GM19240 (cell line): ENCODE measurements around the gene SLC7A5.
"Not testable (repeated sequence)": the region's sequence is repeated elsewhere in the genome, so short reads cannot be mapped to it uniquely, and the experiment has no call there.

Experiments
- DNase-seq: peaks from one replicate; pipeline ENCODE4 v3.0.0; 2011; ENCODE audit warnings: low spot score; ENCODE audit not compliant: insufficient read length

SLC7A5 gene

GRCh38 chr16:87888346-87888745, 19.0 kb upstream of the SLC7A5 start:
- not testable (repeated sequence) for DNase-seq

- not testable (repeated sequence) for DNase-seq
Observed at GRCh38 chr16:87887931-87888330, 18.6 kb upstream of the SLC7A5 start.

GRCh38 chr16:87885371-87885967, 16.2 kb upstream of the SLC7A5 start:
- DNase-seq, result not testable (repeated sequence)

DNA sequence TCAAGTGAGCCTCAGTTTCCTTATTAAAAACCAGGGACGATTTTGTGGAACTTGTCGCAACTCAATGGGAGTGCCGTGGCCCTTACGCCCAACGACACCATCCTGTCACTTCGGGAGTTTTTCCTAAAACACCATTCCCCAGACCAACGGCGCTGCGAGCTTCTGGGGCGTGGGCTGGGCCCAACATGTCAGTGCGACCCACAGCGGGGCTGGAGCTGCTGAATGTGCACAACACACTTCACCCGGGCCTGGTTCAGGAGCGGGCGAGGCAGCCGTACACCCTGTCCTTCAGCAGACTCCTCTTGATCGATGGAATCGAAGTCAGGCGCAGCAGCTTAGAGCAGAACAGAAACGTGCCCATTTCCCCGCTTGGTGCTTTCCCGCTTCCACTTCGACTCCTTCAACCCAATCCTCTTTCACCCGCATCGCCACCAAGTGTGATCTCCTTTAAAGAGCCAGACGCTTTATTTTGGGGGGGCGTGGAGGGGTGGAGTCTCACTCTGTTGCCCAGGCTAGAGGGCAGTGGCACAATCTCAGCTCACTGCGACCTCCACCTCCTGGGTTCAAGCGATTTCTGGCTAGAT, 13.2 kb upstream of the SLC7A5 start:
- DNase-seq, result no peak

- DNase-seq, result no peak
Observed at GRCh38 chr16:87881324-87882200, 12.3 kb upstream of the SLC7A5 start.

- DNase-seq, result no peak
Observed at GRCh38 chr16:87880117-87880696, 10.9 kb upstream of the SLC7A5 start.

- DNase-seq, result not testable (repeated sequence)
Observed at GRCh38 chr16:87879411-87880013, 10.2 kb upstream of the SLC7A5 start.

DNA sequence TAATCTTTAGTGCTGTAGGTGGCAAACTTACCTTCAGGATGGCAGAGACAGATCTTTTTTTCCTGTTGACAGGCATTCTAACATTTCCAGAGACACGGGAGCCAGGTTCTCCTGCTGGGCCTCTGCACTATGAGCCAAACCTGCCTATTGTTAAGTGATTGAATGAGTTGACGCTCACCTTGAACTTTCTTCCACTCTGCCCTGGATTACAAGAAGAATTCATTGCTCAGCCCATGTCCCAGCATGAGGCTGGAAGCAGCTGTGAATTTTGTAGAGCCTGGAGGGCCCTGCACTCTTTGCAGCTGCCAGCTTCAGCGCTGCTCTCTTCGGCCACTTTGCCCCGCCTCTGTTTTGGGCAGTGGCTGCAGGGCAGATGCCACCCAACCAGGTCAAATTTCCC, 9.4 kb upstream of the SLC7A5 start:
- DNase-seq, result no peak

DNA sequence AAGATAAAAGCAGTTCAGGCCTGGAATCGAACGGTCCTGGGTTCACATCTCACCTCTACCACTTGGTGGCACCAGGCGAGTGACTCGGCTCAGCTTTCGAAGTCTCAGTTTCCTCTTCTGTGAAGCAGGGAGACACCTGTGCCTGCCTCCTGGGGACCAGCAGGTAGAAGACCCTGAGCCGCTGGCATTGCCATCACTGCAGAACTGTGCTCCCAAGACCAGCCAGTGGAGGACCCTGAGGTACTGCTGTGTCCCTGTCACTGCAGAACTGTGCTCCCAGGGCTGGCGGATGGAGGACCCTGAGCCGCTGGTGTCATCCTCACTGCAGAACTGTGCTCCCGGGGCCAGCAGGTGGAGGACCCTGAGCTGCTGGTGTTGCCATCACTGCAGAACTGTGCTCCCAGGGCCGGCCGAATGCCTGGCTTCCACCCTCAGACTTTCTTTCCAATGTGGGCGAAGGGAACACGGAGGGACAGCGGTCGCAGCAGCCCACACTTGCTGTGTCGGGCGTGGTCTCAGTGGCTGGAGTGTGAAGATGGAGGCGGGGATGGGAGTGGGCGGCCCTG, 8.7 kb upstream of the SLC7A5 start:
- no peak for DNase-seq

- DNase-seq, result no peak
Observed at GRCh38 chr16:87874639-87875427, 5.5 kb upstream of the SLC7A5 start.

GRCh38 chr16:87870418-87871291, 1.3 kb upstream of the SLC7A5 start:
- not testable (repeated sequence) for DNase-seq

- DNase-seq, result not testable (repeated sequence)
Observed at GRCh38 chr16:87869879-87870417, 641 bp upstream of the SLC7A5 start.

DNA sequence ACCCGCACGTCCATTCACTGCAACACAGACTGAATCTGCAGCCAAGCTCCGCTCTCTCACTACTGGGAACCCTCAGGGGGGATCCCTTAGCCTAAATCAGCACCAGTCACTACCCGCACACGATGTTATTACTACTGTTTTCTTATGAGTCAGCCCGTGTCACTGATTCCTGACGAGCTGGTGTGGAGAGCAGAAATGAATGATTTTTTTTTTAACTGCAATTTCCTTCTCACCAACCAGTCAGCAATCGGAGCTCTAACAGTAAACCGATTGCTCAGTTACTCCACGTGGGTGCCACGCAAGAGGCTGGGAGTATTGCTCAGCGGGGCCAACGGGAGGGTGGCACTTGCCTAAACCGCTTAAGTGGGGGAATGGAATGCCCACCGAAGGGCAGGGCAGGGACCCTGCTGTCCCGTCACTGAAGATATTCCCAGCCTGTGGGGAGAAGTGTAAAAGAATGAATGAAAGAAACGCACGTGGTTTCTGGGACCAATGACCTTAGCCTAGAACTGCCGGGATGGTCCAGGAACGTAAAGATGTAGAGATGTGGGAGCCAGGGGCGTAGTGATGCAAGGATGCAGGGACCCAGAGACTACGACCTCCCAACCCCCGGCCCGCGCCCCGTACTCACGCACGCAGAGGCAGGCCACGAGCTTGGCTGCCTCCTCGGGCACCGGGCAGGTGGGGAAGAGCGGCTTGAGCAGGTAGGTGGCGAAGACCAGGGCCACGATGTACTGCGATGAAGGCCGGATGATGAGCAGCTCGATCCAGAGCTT, 865 bp downstream of the SLC7A5 start:
- not testable (repeated sequence) for DNase-seq

- DNase-seq, result not testable (repeated sequence)
Observed at GRCh38 chr16:87865902-87866555, 3.3 kb downstream of the SLC7A5 start.

DNA sequence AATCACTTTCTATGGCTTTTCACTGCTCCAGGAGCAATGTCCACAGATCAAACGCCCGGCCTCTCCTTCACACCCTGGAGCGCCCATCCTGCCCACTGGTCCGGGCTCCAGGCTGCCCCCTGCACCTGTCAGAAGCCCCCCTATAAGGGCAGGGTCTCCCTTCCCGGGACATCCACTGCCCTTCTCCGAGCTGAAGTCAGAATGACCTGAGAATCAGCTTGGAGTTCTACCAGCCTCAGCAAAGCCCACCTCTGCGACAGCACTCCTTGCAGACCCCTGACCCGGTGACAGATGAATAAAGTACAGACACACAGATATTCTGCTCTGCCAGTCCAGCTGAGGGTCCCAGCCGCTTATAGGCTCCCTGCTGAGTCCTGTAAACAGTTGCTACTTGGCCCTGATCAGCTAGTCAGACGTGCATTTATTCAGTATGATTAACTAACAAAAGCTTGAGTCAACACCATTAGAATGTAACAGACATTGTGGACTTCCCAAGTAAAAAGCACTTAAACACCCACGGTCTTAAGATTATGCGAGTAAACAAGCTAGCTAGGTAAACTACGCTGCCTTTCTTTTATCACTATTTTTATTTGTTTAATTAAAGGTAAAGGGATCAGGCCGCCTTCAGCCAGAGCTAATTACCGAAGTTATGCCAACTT, 4.8 kb downstream of the SLC7A5 start:
- no peak for DNase-seq

- DNase-seq, result not testable (repeated sequence)
Observed at GRCh38 chr16:87863327-87863635, 6.0 kb downstream of the SLC7A5 start.

- DNase-seq, result not testable (repeated sequence)
Observed at GRCh38 chr16:87862597-87863326, 6.5 kb downstream of the SLC7A5 start.
